ENCODE data around the gene SEPTIN3. TPM values are rescaled to one million over a fixed set of nuclear protein-coding genes. Genes with fewer than 3 reads are reported as not detected.
"Not testable (repeated sequence)": the region's sequence is repeated elsewhere in the genome, so short reads cannot be mapped to it uniquely, and the experiment has no call there.

Gene SEPTIN3
- total RNA-seq, 1 experiment from 2014 or later: 2.4 TPM

DNA sequence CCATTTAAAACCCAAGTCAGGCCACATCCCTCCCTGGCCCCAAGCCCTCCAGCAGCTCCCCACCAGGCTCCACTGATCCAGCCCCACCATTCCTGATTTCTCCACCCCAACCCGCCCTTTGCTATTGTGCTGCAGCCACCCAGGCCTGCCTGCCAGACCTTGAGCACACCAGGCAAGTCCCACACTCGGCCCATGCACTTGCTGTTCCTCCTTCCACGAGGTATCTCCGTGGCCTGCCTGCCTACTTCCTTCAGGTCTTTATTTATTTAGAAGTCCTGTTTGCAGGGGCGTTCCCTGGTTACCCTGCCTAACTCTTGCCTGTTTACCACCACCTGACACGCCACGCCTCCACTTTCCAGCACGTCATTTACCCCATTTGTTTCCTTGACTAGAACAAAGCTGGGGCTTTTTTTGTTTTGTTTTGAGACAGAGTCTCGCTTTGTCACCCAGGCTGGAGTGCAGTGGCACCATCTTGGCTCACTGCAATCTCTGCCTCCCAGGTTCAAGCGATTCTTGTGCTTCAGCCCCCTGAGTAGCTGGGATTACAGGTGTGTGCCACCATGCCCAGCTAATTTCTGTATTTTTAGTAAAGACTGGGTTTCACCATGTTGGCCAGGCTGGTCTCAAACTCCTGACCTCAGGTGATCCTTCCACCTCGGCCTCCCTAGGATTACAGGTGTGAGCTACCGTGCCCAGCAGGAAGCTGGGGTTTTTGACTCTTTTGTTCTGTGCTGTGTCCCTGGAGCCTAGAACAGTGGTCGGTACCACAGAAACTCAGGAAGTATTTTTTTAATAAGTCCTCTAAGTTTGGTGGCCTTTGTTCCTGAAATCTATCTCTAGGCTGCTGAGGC lies 29.0 kb upstream of the SEPTIN3 start:
- no peak for DNase-seq (ENCODE audit: low spot score)
- in situ Hi-C loops (cut with HindIII; ENCODE audit: low sequenced_read_pairs): no loop called here

DNA sequence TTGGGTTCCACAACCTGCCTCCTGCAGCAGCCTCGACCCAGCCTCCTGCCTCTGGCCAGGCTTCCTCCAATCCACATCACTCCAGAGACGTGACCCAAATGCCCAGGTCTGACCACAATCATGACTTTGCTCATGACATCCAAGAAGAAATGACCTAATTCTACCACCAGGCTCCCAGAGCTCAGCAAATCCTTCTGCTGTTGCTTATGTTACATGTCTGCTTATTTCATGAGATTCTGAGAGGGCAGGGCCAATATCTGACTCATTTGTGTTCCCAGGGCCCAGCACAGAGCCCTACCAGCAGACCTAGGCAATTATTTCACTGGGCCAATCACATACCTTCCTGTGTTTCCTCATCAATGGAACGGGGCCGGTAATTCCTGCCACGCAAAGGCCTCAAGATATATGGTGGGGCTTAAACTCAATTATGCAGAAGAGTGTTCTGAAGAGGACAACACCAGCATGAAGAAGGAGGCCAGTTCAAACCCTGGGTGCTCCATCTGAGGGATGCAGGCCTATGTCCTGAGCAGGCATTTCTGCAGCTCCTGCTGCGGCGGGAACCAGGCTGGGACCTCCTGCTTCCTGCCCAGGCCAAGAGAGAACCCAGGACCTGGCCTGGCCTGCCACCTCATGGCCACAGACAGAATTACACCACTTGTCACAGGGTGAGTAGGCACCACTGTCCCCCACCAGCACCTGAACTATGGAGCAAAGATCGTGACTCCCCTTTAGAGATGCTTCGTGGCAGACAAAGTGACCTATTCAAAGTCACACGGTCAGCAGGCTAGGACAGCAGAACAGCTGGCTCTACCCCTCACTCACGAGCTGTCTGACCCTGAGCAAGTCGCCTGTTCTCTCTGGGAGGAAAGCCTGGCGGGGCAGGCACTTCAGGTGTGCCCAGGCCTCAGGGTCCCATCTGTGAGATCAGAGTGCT lies 28.1 kb upstream of the SEPTIN3 start:
- peak; percentile 93 for DNase-seq (ENCODE audit: low spot score)
- in situ Hi-C loops (cut with HindIII; ENCODE audit: low sequenced_read_pairs): no loop called here

GRCh38 chr22:41943661-41944209 lies 25.5 kb upstream of the SEPTIN3 start:
- no peak for DNase-seq (ENCODE audit: low spot score)
- in situ Hi-C loops (cut with HindIII; ENCODE audit: low sequenced_read_pairs): no loop called here

DNA sequence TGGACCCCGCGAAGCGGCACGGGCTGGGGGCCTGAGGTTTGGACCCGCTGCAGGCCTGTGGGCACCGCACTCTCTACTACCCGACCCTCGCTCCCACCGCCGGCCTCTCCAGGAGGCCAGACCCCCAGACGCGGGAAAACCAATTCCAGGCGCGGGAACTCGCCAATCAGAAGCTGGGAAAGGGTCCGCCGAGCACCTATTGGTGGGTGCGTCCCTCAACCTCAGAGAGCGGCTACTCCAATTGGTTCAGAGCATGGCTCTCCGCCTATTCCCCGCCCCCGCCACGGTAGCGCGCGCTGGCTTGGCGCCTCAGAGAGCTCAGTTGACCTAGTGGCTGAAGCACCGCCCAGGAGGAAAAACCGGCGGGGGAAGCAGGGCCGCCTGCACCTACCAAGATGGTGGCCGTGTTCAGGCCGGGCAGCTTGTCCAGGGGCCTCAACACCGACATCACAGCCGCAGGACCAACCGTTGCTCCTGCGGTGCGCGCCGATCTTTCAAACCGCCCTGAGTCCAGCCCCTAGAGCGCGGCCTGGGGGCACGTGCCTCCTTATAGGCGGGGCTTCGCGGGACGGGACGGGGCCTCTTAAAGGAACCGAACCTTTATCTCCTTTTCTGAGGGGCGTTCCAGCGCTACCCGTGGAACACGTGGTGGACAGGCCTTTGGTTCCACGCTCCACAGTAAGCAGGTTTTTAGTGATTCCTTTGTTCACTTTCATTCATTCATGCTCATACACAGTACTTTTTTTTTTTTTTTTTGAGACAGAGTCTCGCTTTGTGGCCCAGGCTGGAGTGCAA lies 22.4 kb upstream of the SEPTIN3 start, which contains the start of gene CENPM:
CENPM (minus strand) TSS at position 524 of the 795 bp plus-strand sequence; CDS start at position 448, 76 bp downstream.
- in situ Hi-C loops (cut with HindIII; ENCODE audit: low sequenced_read_pairs): no loop called here
- DNase-seq (ENCODE audit: low spot score): peak; percentile 96

GRCh38 chr22:41947424-41948080 lies 21.7 kb upstream of the SEPTIN3 start:
- DNase-seq (ENCODE audit: low spot score): no peak
- in situ Hi-C loops (cut with HindIII; ENCODE audit: low sequenced_read_pairs): no loop called here

- in situ Hi-C loops (cut with HindIII; ENCODE audit: low sequenced_read_pairs): no loop called here
- no peak for DNase-seq (ENCODE audit: low spot score)
These were observed 21.1 kb upstream of the SEPTIN3 start for GRCh38 chr22:41948142-41948541.

GRCh38 chr22:41948928-41949296 lies 20.3 kb upstream of the SEPTIN3 start:
- DNase-seq (ENCODE audit: low spot score); in situ Hi-C loops (cut with HindIII; ENCODE audit: low sequenced_read_pairs): not testable (repeated sequence)

- in situ Hi-C loops (cut with HindIII; ENCODE audit: low sequenced_read_pairs): no loop called here
- no peak for DNase-seq (ENCODE audit: low spot score)
These were observed 19.8 kb upstream of the SEPTIN3 start for GRCh38 chr22:41949297-41949965.

DNA sequence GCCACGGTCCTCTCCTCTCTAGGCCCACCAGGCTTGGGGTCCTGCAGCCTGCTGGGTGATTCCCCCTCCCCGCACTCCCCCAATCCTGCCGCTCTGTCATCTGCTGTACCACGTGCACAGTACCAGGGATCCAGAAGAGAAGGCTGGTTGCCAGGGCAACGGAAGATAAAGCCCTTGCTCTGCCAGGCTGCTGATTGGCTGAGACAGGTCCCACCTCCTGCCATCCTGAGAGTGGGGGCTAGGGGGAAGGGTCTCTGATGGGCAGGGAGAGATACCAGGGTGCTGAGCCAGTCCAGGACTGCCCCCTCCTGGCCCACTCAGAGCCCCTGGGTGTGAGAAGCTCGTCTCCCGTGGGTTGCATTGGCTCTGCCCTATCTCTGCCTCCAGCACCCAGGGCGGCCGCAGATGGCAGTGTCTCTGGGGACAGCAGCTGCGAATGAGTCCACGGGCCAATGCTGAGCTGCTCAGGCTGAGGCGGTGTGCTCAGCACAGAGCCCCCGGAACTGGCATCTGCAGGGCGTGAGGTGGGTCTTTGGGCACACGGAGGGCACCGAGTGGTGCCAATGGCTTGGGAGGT lies 17.3 kb upstream of the SEPTIN3 start, which contains the start of gene SMIM45:
SMIM45 (plus strand) TSS at position 253 of the 577 bp plus-strand sequence.
- peak; percentile 97 for DNase-seq (ENCODE audit: low spot score)
- in situ Hi-C loops (cut with HindIII; ENCODE audit: low sequenced_read_pairs): no loop called here

- no peak for DNase-seq (ENCODE audit: low spot score)
- in situ Hi-C loops (cut with HindIII; ENCODE audit: low sequenced_read_pairs): no loop called here
These were observed 16.5 kb upstream of the SEPTIN3 start for GRCh38 chr22:41952713-41953112.

GRCh38 chr22:41957941-41958556 lies 11.2 kb upstream of the SEPTIN3 start:
- in situ Hi-C loops (cut with HindIII; ENCODE audit: low sequenced_read_pairs): no loop called here
- no peak for DNase-seq (ENCODE audit: low spot score)

- in situ Hi-C loops (cut with HindIII; ENCODE audit: low sequenced_read_pairs): no loop called here
- peak; percentile 59 for DNase-seq (ENCODE audit: low spot score)
These were observed 5.7 kb upstream of the SEPTIN3 start for GRCh38 chr22:41963453-41964111.

DNA sequence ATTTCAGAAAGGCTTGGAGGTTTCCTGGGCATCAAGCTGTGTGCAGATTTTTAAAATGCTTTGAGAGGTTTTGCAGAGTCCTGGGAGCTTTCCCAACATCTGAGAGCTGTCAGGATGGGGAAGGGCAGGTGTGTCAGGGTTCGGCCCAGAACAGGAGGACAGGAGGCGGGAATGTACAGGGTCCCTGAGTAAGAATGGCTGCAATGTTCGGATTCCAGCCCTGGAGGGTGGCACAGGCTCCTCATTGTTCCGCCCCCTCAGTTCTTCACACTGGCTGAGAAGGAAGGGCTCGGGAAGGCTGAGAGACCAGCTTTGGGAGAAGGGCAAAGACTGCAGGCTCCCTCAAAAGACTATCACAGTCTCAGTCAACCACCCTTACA lies 5.1 kb upstream of the SEPTIN3 start:
- DNase-seq (ENCODE audit: low spot score): no peak

GRCh38 chr22:41966225-41966606 lies 3.0 kb upstream of the SEPTIN3 start:
- in situ Hi-C loops (cut with HindIII; ENCODE audit: low sequenced_read_pairs): no loop called here
- DNase-seq (ENCODE audit: low spot score): no peak

More for the DNA sequence above, 5.1 kb upstream of the SEPTIN3 start:
- in situ Hi-C loops (cut with HindIII; ENCODE audit: low sequenced_read_pairs): no loop called here

DNA sequence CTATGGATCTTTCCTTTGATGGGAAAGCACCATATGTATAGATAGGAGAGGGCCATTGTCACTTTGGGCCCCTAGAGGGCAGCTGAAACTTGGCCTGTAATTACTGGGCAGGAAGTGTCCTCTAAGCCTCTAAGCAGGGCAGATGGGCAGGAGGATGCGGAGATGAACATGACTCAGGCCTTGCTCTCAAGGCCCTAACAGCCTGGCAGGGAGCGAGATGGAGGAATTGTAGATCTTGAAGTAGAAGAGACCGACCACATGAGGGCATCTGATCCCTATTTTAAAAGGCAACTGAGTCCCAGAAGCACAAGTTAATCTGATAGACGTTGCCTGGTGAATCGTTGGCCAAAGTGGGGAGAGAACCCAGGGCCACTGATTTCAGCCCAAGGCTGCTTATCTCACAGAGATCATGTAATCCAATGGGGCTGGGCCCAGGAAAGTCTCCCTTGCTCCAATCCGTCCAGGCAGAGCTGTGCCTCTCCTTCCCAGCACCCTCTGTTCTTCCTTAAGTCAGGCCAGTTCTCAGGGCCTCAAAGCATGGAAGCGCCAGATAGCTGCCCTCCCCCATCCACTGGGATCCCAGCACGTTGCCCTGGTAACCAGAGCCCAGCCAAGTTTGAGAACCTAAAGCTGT lies 2.5 kb upstream of the SEPTIN3 start:
- in situ Hi-C loops (cut with HindIII; ENCODE audit: low sequenced_read_pairs): no loop called here
- DNase-seq (ENCODE audit: low spot score): peak; percentile 78

DNA sequence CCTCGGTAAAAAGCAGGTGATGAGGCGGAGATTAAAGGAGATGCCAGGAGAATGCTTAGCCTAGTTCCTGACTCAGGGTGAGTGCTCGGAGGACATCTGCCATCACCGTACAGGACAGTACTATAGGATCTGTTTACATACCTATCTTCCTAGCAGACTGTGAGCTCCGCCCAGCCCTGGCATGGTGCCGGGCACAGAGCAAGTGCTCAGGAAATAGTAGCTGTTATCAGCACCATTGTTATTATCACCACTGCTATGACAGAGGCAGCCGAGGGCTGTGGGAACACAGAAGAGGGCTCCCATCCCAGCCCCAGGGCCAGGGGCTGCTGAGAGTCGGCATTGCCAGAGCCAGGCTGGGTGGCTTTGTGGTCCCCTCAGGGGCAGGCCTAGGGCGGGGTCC lies 642 bp upstream of the SEPTIN3 start:
- DNase-seq (ENCODE audit: low spot score): no peak
- in situ Hi-C loops (cut with HindIII; ENCODE audit: low sequenced_read_pairs): no loop called here
